GM12874 (cell line): Measurements from ENCODE around the gene CRY2.

ENCODE experiments used
- CTCF ChIP-seq: IDR thresholded peaks from 2 replicates; pipeline ENCODE4 v1.5.1; 2011; ENCODE audit warnings: low read depth, mild to moderate bottlenecking, control low read depth, low read length, moderate library complexity; ENCODE audit not compliant: insufficient read depth

Gene CRY2

DNA sequence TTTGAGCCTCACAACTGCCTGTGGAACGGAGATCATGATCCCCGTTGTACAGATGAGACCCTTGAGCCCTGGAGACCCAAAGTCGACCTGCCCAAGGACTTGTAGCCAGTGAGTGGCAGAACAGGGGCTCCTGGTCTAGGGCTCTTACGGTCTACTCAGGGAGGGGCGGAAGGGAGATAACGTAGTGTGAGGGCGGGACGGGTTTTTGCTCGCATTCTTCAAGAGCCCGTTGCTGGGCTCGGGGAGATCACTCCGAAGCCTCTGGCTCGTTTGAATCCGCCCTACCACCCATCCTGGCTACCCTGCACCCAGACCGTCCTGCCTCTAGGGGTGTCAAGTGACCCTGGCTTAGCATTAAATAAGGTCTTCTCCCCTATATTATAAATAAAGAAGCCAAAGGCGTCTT, 639 bp downstream of the CRY2 start:
- TF ChIP-seq CTCF = peak; percentile 19; the same call in 1 of the 2 replicates

DNA sequence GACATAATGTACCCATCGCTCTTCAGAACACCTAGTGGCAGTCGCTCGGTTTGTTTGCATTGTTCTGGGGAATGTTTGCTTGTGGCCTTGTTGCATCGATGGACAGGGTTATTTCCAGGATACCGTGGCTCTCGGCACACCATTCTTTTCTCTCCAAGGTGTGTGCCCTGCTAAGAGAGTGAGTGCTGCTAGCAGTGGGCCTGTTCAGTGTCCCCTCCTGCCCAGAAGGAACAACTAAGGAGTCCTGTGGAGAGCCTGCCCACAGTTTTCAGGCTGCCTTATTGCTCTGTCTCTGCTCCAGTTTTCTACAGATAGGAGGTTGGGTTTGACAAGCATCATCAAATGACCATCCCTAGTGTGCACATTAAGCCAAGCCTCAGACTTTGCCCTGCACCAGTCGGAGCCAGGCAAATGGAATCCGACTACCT, 1.4 kb downstream of the CRY2 start:
- TF ChIP-seq CTCF = no peak

- TF ChIP-seq CTCF = no peak
These were observed 3.2 kb downstream of the CRY2 start for GRCh38 chr11:45850446-45850845.

- TF ChIP-seq CTCF = no peak
These were observed 4.0 kb downstream of the CRY2 start for GRCh38 chr11:45851228-45851627.

- peak; percentile 11; the same call in 1 of the 2 replicates for TF ChIP-seq CTCF
These were observed 4.9 kb downstream of the CRY2 start for GRCh38 chr11:45852018-45852711.

GRCh38 chr11:45852712-45853101, 5.4 kb downstream of the CRY2 start:
- TF ChIP-seq CTCF = peak; percentile 28; the same call in 1 of the 2 replicates

- TF ChIP-seq CTCF = no peak
These were observed 6.3 kb downstream of the CRY2 start for GRCh38 chr11:45853332-45854219.
